Renal pelvis (tissue), 4 donors: ENCODE results near the gene ARPIN. TPM values are rescaled to one million over a fixed set of nuclear protein-coding genes. Genes with fewer than 3 reads are reported as not detected.

Source experiments
- DNase-seq: peaks from one replicate; pipeline ENCODE4 v3.0.0-alpha.2; 2013
- polyA plus RNA-seq, 3 donors: library from polyadenylated mRNA; unstranded; fragments of 120-200 nt; gene quantifications; one replicate each; pipeline ENCODE4 v1.2.1, GENCODE V29; 2013; ENCODE audit not compliant: insufficient read length in 3 of 3

ARPIN gene
- polyA plus RNA-seq, 3 donors: 25.7 to 31.6 (median 31.1) TPM

DNA sequence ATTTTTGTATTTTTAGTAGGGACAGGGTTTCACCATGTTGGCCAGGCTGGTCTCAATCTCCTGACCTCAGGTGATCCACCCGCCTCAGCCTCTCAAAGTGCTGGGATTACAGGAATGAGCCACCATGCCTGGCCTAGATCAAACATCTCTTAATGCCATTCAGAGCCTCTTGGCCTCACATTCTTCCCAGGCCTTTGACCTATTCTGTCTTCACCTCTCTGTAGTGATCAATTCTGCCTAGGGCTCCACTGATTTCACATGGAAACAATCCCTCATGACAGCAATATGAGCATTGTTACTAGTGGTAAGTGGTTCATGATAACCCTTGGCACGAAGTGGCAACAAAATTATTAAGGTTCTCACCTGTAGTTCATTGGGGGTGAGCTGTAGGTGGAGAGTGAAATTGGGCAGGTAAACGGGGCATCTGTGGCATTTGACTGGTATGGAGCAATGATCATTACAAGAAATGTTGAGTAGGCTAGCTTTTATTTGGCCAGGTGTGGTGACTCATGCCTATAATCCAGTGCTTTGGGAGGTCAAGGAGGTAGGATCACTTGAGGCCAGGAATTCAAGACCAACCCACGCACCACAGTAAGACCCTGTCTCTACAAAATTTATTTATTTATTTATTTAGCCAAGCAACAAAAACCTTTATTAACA lies 4.8 kb upstream of the ARPIN start:
- no peak for DNase-seq

DNA sequence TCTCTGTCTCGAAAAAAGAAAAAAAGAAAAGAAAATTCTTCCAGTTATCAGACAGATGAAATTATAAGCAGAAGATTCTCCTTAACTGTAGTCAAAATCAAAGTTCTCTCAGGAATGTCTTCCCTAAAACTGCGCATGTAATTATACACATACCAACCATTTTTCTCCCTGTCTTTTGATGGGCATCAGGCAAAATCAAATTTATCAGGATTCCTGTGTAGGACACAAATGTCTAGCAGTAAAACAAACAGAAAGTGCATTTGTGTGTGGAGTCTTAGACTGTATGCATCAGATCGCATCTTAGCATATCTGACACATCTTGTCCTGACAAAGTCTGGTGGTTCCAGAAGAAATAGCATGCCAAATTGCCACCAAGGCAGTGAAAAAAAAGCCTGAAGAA lies 3.9 kb upstream of the ARPIN start:
- no peak for DNase-seq

DNA sequence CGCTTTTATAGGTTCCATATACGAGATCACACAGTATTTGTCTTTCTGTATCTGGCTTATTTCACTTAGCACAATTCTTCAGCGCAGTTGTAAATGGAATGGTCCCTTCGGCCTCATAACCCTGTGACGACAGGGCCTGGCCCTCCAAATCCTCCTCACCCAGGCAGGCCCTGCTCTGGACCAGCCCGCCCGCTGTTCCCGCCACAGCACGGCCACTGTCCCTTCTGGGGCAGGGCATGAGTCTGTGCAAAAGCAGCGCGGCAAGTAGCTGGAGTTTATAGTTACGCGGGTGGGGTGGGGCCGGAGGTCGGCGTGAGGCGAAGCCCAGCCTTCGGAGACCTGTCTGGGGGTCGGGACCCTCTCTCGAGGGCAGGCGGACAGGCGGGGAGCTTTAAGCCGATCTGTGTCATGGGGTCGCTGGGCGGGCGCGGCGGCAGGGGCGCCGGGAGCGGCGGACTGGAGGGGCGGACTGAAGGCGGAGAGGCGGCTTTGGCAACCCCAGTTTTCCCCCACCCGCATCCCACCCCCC lies 543 bp downstream of the ARPIN start:
- DNase-seq: no peak

DNA sequence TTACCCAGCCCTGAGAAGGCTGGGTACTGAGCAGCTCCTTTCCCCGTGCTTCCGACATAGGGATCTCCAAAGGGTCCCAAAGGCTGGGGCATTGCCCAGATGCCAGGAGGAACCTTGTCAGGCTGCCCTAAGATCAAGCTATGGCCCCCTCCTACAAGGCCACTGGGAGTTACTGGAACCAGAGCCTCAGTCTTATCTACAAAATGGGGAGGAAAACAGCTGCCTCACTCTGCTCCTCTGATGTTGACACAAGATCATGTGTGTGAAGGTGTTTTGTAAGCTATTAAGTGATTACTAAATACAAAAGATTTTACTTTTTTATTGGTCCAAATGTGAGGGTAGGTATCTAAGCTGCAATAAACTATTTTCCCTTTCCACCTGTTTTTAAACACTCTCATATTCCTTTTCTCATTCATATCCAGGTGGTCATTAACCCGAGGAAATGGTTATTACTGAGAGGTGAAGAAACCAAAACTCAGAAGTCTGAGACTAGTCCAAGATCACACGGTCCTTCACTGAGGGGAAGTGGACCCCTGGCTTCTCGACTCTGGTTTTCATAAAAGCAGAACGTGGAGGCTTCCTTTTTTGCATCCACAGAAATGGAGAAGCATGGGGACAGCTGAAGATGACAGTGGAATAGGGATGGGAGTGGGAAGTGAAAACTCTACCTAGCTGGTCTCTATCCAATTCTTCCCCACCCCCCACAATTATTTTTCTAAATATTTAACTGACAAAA lies 1.7 kb downstream of the ARPIN start:
- no peak for DNase-seq

DNA sequence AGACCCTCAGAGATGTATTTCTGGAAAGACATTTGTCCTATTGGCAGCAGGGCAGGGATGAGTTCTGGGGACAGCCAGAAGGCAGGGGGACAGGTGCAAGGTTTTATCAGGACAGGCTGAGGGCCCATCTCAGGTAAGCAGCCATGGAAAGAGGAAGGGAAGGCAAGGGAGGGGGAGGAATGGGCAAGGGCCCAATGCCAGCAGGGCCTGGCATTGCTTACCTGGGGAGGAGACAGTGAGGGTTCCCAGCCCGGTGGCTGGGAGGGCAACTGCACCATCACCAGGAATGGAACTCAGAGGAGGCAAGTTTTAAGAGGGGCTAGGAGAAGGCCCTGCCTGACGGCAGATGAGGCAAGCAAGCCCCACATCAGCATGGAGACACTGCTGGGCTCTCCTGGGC lies 3.1 kb downstream of the ARPIN start:
- no peak for DNase-seq

DNA sequence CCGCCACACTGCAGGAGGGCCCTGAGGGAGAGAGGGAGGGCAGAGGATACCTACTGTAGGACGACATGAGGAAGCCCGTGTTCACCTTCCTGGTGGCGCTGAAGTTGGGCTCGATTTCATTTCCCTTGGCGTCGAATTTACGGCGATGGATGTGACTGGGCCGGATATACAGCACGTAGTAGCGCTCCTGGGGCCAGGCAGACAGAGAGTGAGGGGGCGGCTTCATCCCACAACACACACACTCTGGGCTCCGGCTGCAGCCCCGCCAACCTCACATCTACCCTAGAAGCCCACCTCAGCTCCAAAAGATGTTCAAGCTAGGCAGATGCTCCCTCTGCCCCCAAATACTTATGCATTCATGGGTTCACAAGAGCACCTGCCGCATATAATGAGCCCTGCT lies 4.5 kb downstream of the ARPIN start:
- DNase-seq: no peak

DNA sequence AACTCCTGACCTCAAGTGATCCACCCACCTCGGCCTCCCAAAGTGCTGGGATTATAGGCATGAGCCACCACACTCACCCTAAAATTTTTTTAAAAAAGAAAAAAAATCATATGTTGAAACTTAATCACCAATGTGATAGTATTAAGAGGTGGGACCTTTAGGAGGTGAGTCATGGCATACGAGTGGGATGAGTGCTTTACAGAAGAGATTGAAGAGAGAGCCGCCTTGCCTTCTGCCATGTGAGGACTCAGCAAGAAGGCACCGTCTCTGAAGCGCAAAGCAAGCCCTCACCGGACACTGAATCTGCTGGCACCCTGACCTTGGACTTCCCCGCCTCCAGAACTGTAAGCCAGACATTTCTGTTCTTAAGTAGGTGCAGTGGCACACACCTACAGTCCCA lies 5.5 kb downstream of the ARPIN start:
- DNase-seq: no peak

DNA sequence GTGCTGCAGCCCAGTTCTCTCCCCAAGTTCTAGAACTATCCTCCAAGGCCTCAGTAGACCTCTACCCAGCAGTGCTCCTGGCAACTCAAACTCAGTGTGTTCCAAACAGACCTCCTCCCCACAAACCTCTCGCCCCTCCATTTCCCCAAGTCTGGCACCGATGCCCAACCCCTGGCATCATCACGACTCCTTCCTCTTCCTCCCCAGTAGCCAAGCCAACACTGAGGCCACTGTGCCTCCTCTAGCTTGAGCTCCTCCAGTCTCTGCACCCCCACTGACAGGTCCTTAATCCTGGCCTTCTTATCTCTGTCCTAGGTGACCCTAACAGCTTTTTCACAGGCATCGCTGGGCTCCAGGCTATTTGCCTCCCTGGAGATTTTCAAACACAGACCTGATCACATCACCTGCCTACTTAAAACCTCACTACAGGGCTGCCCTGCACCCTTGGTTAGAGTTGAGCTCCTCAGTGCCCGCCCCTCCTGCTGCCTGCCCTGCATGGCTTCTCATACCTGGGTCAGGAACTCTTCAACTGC lies 6.8 kb downstream of the ARPIN start:
- DNase-seq: no peak

DNA sequence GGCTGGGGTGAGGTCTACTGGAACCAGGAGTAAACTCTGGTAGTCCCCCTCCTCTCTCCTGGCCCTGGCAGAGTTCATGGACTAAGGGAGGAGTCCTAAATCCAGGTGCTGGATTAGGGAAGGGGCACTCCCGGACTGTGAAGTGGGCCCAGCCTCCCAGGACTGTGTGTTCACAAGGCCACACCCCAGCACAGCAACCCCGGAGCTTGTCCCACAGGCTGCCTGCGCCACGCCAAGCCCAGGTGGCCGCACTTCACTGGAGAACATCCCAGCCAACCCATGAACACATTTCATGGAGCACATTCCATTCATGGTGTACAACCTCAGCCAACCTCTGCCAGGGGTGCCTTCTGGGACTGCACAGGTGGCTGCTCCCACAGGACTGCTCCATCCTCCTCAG lies 8.2 kb downstream of the ARPIN start:
- DNase-seq: no peak

DNA sequence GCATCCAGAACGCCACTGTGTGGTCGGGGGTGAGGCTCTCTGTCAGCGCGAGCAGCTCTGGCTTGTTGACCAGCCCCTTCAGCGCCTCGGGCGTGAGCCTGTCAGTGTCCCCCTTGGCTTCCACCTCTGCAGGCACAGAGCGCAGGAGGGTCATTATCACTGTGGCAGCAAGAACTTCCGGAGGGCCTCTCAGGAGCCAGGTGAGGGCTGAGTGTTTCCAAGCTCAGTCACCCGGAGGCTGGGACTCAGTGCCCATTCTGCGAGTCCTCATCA lies 9.0 kb downstream of the ARPIN start:
- DNase-seq: no peak

DNA sequence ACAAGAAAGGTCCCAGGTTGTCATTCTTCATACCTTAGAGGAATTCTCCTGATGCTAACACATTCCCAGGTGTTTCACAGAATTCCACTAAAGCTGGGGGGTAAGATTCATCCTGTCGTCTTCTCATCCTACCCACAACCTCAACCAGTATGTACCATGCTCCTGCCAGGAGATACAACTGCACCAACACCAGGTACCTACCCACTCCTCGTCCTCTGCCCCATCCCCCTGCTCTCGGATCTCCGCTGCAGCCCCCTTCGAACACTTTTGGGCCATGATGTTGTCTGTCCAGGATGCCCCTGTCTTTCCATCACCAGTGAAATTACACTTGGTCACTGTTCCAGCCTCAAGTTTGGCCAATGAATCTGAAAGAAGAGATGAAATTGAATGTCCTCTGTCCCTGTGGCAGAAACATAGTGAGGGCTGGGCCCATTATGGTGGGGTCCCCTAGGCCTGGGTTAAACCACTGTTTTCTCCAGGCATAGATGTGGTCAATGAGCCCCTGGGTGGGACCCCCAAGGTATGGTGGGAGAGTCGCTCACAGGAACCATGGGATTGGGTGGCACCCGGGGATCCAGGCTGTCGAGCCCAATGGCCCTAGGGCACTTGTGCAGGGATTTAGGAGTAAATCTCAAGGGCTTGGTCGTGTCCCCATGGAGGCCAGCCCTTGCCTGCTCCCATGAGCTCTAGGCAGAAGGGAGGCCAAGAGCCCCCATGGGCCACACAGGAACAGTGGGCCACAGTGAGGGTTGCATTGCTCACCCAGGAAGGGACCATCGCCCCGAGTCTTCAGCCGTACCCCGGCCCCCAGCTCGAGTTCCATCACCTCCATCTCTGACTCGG lies 9.5 kb downstream of the ARPIN start:
- no peak for DNase-seq

DNA sequence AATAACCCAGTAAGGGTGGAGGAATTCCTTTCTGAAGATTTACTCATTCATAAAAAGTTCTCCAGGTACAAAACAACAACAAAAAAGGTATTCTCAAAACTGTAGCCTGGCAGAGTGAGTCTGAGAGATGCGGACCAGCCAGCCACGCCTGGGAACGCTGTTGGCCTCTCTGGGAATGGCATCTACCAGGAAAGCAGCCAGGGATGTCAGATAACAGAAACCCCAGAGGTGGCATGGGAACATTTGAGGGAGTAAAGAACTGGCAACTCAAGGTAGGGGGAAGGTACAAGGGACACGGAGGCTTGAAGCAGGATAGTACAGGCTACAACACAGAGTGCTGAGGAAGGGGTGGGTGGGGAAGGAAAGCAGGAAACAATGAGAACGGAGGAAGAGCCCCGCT lies 11.9 kb downstream of the ARPIN start:
- DNase-seq: no peak

DNA sequence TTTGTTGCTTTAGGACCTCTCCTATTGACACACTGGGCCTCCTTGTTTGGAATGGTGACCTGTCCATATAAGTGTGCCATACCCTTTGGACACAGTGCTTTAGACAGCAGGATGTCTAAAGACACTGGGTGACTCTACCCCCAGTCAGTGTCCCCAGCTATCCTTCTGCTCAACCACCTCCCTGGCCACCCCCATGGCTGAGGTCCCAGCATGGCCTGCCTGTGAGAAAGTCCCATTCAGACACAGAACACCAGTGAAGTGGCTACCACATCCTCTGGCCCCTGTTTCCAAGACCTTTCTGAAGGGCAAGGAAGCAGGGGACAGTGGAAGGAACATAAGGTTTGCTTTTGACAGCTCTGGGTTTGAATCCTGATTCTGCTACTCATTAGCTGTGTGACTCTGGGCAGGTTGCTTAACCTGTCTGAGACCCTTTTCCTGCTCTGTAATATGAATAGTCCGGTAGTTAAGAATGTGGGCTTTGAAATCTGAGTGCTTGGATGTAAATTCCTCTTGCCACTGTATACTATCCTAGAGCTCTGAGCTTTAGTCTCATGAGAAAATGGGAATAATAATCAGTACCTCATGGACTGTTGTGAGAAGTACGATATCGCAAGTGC lies 12.7 kb downstream of the ARPIN start:
- DNase-seq: no peak

DNA sequence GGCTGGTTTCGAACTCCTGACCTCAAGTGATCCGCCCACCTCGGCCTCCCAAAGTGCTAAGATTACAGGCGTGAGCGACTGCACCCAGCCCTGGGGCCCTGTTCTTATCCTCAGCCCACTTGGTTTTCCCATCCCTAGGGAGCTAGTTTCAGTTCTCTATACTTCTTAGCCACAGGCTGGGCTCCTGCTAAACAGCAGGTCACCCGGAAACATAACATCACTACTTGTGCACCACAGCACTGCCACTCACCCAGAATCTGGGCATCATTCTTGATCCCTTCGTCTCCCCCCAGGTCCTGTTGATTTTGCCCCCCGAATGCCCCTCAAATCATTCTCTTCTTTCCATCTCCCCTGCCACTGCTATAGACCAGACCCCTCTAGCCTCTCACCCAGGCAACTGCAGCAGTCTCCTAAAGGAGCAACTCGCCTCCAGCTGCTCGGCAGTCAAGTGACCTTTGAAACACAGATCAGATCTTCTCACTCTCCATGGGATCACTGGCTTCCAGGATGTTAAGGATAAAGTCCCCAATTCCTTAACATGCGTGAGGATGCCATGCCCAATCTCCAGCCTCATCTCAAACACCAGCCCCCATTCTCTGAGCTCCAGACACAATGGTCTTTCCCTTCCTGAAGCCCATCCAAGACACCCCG lies 13.3 kb downstream of the ARPIN start:
- DNase-seq: no peak

DNA sequence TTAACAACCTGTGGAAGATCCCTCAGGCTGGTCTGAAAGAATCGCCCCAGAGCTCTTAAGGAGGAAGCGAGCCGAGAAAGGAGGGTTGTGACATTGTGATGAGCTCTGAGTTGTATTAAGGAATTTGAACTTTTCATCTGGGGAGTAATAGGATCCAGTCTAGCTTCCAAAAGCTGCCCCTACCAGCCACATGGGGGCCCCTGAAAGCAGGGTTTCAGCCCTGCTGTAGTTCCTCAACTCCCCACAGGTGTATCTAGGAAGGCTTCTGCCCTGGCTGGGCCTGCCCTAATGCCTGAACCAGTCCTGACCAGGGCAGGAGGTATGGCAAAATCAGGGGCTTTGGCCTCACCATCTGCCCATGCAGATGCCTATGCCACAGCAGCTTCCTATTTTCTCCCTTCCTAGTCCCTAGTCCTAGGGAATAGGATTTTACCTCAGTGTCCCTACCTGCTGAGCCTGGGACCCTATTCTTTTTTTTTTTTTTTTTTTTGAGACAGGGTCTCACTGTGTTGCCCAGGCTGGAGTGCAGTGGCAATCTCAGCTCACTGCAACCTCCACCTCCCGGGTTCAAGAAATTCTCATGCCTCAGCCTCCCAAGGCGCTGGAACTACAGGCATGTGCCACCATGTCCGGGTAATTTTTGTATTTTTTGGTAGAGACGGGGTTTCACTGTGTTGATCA lies 14.0 kb downstream of the ARPIN start:
- DNase-seq: peak; percentile 58

DNA sequence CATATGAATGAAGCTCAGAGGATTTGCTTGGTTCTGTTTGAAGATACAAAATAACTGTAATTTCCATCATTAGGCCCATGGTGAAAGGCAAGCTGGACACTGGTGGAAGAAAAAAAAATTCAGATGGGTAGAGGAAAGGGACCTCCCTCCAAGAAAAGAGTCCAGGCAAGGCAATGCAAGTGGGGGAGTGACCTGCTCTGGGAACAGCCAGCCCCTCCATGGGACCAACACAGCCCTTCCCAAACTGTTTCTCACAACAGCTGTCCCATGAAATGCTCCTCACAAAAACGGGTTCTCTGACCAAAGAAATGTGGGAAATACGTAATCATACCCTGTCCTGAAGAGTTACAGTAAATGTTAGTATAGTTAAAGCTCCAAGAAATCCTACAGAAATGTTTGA lies 14.6 kb downstream of the ARPIN start:
- no peak for DNase-seq

DNA sequence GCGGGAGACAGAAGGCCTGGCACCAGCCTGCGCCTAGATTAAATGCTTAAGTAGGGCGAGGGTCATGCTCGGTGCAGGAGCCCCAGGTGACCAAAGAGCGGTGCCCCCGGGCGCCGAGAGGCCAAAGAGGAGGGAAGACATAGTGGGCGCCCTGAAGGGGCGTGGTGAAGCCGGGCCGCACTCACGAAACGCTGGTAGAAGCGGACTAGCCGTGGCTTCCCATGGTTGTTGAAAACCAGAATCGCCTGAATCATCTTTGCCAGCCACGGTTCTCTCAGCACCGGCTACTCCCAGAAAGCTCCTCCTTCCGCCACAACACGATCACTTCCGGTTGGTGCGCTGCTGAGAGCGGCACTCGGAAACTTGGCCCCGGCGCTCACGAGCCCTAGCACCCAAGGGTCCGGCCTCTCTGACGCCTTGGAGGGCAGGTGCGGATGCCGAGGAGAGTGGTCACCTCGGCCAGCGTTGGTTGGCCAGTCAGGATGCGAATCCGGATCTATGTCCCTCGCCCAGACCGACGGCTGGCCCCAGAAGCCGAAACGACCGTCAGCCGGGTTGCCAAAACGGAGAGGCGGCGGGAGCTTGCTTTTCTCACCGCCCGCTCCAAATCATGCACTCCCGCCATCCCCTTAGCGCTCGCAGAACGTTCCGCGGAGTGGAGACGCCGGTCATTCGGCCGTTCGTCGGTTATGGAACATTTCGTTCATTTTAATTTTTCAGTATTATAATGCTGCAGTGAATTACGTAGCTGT lies 18.9 kb downstream of the ARPIN start, which contains the start of gene AP3S2:
AP3S2 (minus strand) TSS at position 299 of the 752 bp plus-strand sequence; CDS start at position 254, 45 bp downstream.
- DNase-seq: peak; percentile 95

DNA sequence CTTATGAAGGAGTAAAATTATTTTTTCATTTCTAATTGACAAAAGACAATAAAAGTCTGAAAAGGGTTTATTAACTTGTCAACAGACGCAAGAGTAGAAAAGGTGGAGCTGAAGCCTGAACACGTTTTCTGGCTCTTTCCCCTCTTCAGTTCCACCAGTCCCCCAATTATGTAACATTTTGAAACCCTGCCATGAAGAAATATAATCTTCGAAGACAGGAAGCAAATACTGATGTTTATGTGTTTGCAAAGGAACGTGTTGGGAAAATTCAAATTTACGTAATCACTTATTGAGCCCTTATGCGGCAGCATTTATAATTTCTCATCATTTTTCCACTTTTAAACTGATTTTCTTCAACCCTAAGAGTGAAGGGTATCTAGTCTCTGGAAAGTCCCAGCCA lies 19.7 kb downstream of the ARPIN start:
- DNase-seq: no peak

DNA sequence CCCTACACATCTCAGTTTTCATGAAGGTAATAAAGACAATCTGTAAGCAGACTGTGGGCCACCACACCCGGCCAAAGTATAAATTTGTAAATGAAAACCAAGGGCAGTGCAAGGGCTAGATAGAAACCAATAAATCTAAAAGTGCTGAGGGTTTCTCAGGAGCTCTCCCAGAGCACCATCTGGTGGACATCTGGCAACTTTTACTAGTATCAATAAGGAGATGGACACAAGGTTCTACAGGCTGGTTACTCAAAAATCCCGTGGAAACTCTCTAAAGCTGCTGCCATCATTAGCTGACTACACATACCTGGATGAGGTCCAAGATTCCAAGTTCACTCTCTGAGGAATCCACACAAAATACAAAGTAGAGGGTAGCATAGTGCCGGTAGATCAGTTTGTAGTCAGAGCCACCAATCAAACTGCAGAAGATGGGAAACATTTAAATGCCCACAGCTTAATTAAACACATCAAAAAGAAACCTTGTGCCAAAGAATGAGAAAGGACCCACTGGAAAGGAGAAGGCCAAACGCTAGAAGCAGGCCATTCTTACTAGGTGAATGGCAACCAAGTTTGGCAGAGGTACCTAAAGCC lies 24.4 kb downstream of the ARPIN start:
- DNase-seq: no peak

DNA sequence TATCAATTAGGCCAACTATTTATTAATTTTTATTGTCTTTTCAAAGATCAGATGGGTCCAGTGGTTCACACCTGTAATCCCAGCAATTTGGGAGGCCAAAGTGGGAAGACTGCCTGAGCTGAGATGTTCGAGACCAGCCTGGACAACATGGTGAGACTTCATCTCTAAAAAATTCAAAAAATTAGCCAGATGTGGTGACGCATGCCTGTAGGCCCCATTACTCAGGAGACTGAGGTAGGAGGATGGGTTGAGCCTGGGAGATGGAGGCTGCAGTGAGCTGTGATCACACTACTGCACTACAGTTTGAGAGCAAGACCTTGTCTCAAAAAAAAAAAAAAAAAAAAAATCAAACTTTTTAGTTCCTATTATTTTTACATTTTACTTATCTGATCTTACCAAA lies 27.1 kb downstream of the ARPIN start:
- no peak for DNase-seq
